ENCODE measurements around the gene CRLF1. TPM values are rescaled to one million over a fixed set of nuclear protein-coding genes. Genes with fewer than 3 reads are reported as not detected.

The CRLF1 gene
- total RNA-seq, 1 donor from 2014 or later = 16.5 TPM

GRCh38 chr19:18597809-18598660 is 8.6 kb downstream of the CRLF1 start:
- H3K36me3 ChIP-seq (ENCODE audit: control insufficient read depth, insufficient read depth, low read length) = no peaks in the 10 kb centered on the region
- TF ChIP-seq, protein P1, sequence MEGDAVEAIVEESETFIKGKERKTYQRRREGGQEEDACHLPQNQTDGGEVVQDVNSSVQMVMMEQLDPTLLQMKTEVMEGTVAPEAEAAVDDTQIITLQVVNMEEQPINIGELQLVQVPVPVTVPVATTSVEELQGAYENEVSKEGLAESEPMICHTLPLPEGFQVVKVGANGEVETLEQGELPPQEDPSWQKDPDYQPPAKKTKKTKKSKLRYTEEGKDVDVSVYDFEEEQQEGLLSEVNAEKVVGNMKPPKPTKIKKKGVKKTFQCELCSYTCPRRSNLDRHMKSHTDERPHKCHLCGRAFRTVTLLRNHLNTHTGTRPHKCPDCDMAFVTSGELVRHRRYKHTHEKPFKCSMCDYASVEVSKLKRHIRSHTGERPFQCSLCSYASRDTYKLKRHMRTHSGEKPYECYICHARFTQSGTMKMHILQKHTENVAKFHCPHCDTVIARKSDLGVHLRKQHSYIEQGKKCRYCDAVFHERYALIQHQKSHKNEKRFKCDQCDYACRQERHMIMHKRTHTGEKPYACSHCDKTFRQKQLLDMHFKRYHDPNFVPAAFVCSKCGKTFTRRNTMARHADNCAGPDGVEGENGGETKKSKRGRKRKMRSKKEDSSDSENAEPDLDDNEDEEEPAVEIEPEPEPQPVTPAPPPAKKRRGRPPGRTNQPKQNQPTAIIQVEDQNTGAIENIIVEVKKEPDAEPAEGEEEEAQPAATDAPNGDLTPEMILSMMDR (IDR thresholded peaks at IDR 0.05; ENCODE audit: insufficient read depth, low read length, poor library complexity, severe bottlenecking) = no peak
- DNase-seq (ENCODE audit: low read depth) = no peak
- peaks cover 33% of the 10 kb centered on the region for H3K27me3 ChIP-seq (ENCODE audit: control insufficient read depth, insufficient read depth, low read length)
- no peak overlapping the region for H3K4me3 ChIP-seq (ENCODE audit: low read depth, low read length)

GRCh38 chr19:18596752-18597157 is 9.8 kb downstream of the CRLF1 start:
- Histone ChIP-seq H3K36me3 (ENCODE audit: control insufficient read depth, insufficient read depth, low read length) (no peaks in the 10 kb centered on the region), H3K4me3 (ENCODE audit: low read depth, low read length) (no peak overlapping the region), H3K27me3 (ENCODE audit: control insufficient read depth, insufficient read depth, low read length) (peaks cover 30% of the 10 kb centered on the region)
- no peak for DNase-seq (ENCODE audit: low read depth)
- TF ChIP-seq, protein P1 (IDR thresholded peaks at IDR 0.05; ENCODE audit: insufficient read depth, low read length, poor library complexity, severe bottlenecking) = no peak

GRCh38 chr19:18595475-18595874 is 11.1 kb downstream of the CRLF1 start:
- no peak for DNase-seq (ENCODE audit: low read depth)
- TF ChIP-seq, protein P1 (IDR thresholded peaks at IDR 0.05; ENCODE audit: insufficient read depth, low read length, poor library complexity, severe bottlenecking) = no peak
- Histone ChIP-seq H3K4me3 (ENCODE audit: low read depth, low read length) (no peak overlapping the region), H3K27me3 (ENCODE audit: control insufficient read depth, insufficient read depth, low read length) (peaks cover 30% of the 10 kb centered on the region), H3K36me3 (ENCODE audit: control insufficient read depth, insufficient read depth, low read length) (no peaks in the 10 kb centered on the region)

GRCh38 chr19:18594824-18595373 is 11.7 kb downstream of the CRLF1 start:
- no peaks in the 10 kb centered on the region for H3K36me3 ChIP-seq (ENCODE audit: control insufficient read depth, insufficient read depth, low read length)
- no peak overlapping the region for H3K4me3 ChIP-seq (ENCODE audit: low read depth, low read length)
- no peak for DNase-seq (ENCODE audit: low read depth)
- peaks cover 30% of the 10 kb centered on the region for H3K27me3 ChIP-seq (ENCODE audit: control insufficient read depth, insufficient read depth, low read length)
- TF ChIP-seq, protein P1 (IDR thresholded peaks at IDR 0.05; ENCODE audit: insufficient read depth, low read length, poor library complexity, severe bottlenecking) = no peak

GRCh38 chr19:18594096-18594823 is 12.3 kb downstream of the CRLF1 start:
- H3K4me3 ChIP-seq (ENCODE audit: low read depth, low read length) = peak overlapping the region; percentile 29
- no peaks in the 10 kb centered on the region for H3K36me3 ChIP-seq (ENCODE audit: control insufficient read depth, insufficient read depth, low read length)
- peaks cover 26% of the 10 kb centered on the region for H3K27me3 ChIP-seq (ENCODE audit: control insufficient read depth, insufficient read depth, low read length)
- TF ChIP-seq, protein P1 (IDR thresholded peaks at IDR 0.05; ENCODE audit: insufficient read depth, low read length, poor library complexity, severe bottlenecking) = peak; percentile 37
- DNase-seq (ENCODE audit: low read depth) = no peak

Measured in kidney epithelial cell (primary cell).